ENCODE results near the gene SLC39A11.

Gene SLC39A11

DNA sequence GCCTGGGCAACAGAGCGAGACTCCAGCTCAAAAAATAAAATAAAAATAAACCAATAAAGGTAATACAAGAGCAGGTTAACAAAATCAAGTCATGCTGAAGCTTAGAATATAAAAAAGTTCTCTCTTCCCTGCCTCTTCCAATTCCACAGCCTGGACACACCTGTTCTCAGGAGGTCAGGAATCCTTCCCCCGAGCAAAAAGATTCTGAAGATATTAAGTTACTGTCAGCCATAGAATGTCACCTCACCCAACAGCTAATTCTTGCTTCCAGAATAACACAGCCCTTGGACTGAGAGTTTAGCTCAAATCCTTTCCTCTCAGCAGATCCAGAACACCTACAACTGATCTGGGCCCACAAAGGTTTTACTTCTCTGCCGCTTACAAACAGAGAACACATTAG, 27.1 kb downstream of the SLC39A11 start:
- TF ChIP-seq YY1 (IDR thresholded peaks at IDR 0.05; ENCODE audit: low read depth), result no peak
- no peak for TF ChIP-seq NFIC (IDR thresholded peaks at IDR 0.05)
- TF ChIP-seq FOXM1 (IDR thresholded peaks at IDR 0.05; ENCODE audit: borderline replicate concordance, low read depth), result no peak
- TF ChIP-seq TEAD4 (IDR thresholded peaks at IDR 0.05), result no peak
- TF ChIP-seq CREB1 (IDR thresholded peaks at IDR 0.05; ENCODE audit: low read depth), result no peak
- no peak for TF ChIP-seq CEBPB (IDR thresholded peaks at IDR 0.05)

DNA sequence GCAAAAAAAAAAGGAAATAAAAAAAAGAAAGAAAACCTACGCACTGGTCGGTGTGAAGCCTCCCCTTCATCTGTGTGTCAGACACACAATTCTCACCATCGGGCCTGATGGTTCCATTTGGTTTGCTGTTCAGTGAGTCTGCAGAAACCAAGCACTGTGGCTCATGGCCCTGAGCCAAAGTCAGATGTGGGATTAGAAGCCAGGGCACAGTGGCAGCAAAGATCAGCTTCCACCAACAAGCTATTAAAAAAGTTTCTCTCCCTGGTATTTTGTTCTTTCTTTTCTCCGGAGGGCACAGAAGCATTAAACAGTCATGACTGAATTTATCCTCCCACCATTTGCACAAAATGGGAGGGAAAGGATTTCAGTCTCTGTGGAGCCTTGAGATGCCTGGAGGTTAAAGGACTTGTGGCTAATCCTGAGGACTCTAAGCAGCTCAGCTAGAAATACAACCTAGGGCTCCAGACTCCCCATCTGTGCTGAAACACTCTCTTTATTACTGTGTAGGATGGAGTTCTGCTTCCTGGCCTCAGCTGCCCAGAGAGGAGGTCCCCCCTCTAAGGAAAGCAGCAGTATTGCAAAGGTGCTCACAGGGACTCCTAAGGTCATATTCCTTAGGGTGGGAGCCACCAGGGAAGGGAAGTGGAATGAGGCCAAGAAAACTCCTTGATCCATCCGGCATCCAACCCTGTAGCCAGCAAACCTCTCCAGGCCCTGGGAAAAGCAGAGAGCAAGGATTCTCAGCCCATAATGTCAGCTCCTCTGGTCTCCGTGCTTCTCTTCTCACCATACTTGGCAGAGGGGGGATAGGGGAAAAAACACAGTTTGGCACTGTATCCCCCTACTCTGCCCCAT, 28.2 kb downstream of the SLC39A11 start:
- TF ChIP-seq CEBPB (IDR thresholded peaks at IDR 0.05), result no peak
- TF ChIP-seq YY1 (IDR thresholded peaks at IDR 0.05; ENCODE audit: low read depth), result no peak
- no peak for TF ChIP-seq FOXM1 (IDR thresholded peaks at IDR 0.05; ENCODE audit: borderline replicate concordance, low read depth)
- no peak for TF ChIP-seq EGR1 (IDR thresholded peaks at IDR 0.05)
- TF ChIP-seq, protein P1, sequence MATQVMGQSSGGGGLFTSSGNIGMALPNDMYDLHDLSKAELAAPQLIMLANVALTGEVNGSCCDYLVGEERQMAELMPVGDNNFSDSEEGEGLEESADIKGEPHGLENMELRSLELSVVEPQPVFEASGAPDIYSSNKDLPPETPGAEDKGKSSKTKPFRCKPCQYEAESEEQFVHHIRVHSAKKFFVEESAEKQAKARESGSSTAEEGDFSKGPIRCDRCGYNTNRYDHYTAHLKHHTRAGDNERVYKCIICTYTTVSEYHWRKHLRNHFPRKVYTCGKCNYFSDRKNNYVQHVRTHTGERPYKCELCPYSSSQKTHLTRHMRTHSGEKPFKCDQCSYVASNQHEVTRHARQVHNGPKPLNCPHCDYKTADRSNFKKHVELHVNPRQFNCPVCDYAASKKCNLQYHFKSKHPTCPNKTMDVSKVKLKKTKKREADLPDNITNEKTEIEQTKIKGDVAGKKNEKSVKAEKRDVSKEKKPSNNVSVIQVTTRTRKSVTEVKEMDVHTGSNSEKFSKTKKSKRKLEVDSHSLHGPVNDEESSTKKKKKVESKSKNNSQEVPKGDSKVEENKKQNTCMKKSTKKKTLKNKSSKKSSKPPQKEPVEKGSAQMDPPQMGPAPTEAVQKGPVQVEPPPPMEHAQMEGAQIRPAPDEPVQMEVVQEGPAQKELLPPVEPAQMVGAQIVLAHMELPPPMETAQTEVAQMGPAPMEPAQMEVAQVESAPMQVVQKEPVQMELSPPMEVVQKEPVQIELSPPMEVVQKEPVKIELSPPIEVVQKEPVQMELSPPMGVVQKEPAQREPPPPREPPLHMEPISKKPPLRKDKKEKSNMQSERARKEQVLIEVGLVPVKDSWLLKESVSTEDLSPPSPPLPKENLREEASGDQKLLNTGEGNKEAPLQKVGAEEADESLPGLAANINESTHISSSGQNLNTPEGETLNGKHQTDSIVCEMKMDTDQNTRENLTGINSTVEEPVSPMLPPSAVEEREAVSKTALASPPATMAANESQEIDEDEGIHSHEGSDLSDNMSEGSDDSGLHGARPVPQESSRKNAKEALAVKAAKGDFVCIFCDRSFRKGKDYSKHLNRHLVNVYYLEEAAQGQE (IDR thresholded peaks at IDR 0.05; ENCODE audit: low read depth), result no peak
- TF ChIP-seq, protein P2, sequence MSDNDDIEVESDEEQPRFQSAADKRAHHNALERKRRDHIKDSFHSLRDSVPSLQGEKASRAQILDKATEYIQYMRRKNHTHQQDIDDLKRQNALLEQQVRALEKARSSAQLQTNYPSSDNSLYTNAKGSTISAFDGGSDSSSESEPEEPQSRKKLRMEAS (IDR thresholded peaks at IDR 0.05), result no peak
- no peak for TF ChIP-seq EP300 (IDR thresholded peaks at IDR 0.05; ENCODE audit: borderline replicate concordance)
- TF ChIP-seq CREB1 (IDR thresholded peaks at IDR 0.05; ENCODE audit: low read depth), result no peak
- TF ChIP-seq ZBTB7A (IDR thresholded peaks at IDR 0.05; ENCODE audit: low read depth), result no peak
- no peak for TF ChIP-seq TAF1 (IDR thresholded peaks at IDR 0.05; ENCODE audit: low read depth)
- TF ChIP-seq TCF12 (IDR thresholded peaks at IDR 0.05; ENCODE audit: low read depth), result no peak
- no peak for TF ChIP-seq TEAD4 (IDR thresholded peaks at IDR 0.05)
- no peak for TF ChIP-seq RAD21 (IDR thresholded peaks at IDR 0.05; ENCODE audit: low read depth)
- TF ChIP-seq NFIC (IDR thresholded peaks at IDR 0.05), result no peak
- TF ChIP-seq, protein P3, sequence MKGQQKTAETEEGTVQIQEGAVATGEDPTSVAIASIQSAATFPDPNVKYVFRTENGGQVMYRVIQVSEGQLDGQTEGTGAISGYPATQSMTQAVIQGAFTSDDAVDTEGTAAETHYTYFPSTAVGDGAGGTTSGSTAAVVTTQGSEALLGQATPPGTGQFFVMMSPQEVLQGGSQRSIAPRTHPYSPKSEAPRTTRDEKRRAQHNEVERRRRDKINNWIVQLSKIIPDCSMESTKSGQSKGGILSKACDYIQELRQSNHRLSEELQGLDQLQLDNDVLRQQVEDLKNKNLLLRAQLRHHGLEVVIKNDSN (IDR thresholded peaks at IDR 0.05), result no peak

DNA sequence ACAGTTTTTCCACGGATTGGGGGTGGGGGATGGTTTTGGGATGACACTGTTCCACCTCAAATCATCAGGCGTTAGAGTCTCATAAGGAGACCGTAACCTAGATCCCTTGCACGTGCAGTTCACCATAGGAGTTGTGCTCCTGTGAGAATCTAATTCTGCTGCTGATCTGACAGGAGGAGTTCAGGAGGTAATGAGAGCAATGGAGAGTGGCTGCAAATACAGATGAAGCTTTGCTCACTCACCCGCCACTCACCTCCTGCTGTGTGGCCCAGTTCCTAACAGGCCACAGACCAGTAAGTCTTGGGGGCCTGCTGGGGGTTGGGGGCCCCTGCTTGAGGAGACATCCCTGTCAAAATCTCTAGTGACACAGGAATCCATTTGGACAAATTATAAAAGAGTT, 29.8 kb downstream of the SLC39A11 start:
- no peak for TF ChIP-seq RAD21 (IDR thresholded peaks at IDR 0.05; ENCODE audit: low read depth)

DNA sequence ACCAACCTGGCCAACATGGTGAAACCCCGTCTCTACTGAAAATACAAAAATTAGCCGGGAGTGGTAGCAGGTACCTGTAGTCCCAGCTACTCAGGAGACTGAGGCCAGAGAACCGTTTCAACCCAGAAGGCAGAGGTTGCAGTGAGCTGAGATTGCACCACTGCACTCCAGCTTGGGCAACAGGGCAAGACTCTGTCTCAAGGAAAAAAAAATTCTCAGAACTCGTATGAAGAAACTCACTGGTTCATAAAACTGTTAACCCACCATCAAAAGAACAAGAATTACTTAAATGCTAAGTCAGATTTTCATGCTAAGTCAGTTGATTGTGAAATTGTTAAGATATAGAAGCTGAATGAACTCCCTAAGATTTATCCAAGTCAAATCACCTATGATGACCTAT, 31.3 kb downstream of the SLC39A11 start:
- TF ChIP-seq FOXM1 (IDR thresholded peaks at IDR 0.05; ENCODE audit: borderline replicate concordance, low read depth) (no peak), CEBPB (IDR thresholded peaks at IDR 0.05) (no peak), CREB1 (IDR thresholded peaks at IDR 0.05; ENCODE audit: low read depth) (no peak)
- TF ChIP-seq, protein P2 (IDR thresholded peaks at IDR 0.05), result no peak

DNA sequence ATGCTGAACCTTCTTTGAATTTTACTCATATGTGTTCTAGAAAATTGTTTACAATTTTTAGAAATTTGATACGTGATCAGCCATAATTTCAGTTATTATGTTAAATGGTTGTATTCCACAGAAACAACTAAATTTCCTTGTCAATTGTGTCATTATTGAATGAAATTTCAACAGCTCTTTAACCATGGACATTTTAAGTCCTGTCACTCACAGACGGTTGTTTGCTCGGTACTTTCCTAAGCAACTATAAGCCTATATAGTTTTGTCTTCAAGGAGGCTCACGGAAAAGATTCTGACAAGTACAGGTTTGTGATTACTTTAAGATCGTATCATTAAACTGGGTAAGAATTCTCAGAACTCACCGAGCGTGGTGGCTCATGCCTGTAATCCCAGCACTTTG, 31.8 kb downstream of the SLC39A11 start:
- TF ChIP-seq, protein P2 (IDR thresholded peaks at IDR 0.05), result no peak
- TF ChIP-seq, protein P1 (IDR thresholded peaks at IDR 0.05; ENCODE audit: low read depth), result no peak
- TF ChIP-seq EGR1 (IDR thresholded peaks at IDR 0.05) (no peak), NFIC (IDR thresholded peaks at IDR 0.05) (no peak), TCF12 (IDR thresholded peaks at IDR 0.05; ENCODE audit: low read depth) (no peak)
- TF ChIP-seq, protein P3 (IDR thresholded peaks at IDR 0.05), result no peak

DNA sequence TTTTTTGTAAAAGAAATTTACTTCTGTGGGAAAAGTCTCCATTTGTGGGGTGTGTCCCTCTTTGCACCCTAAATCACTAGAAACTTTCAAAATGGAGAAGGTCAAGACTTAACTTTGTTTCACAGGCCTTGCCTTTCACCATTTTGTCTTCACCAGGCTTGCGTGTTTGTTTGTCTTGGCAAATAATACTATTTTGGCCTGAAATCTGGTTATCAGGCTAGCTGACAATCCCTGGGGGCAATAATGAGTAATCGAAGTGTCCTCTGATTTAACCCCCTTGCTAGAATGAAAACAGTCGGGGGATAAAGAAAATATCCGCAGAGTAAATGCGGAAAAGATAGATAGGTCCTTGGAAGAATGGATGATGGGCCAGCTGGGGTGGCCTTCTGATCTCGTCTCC, 34.5 kb downstream of the SLC39A11 start:
- TF ChIP-seq ZBTB7A (IDR thresholded peaks at IDR 0.05; ENCODE audit: low read depth) (no peak), RAD21 (IDR thresholded peaks at IDR 0.05; ENCODE audit: low read depth) (no peak), TAF1 (IDR thresholded peaks at IDR 0.05; ENCODE audit: low read depth) (no peak), YY1 (IDR thresholded peaks at IDR 0.05; ENCODE audit: low read depth) (no peak), TCF12 (IDR thresholded peaks at IDR 0.05; ENCODE audit: low read depth) (no peak)
- TF ChIP-seq, protein P3 (IDR thresholded peaks at IDR 0.05), result no peak
